NCI-H2196 (cell line): ENCODE measurements around the gene RABGGTA.

Experiments
- DNase-seq: peaks from one replicate; lab custom pipeline; 2025; ENCODE audit not compliant: unreplicated experiment; lab: John Stamatoyannopoulos, UW

Gene RABGGTA

DNA sequence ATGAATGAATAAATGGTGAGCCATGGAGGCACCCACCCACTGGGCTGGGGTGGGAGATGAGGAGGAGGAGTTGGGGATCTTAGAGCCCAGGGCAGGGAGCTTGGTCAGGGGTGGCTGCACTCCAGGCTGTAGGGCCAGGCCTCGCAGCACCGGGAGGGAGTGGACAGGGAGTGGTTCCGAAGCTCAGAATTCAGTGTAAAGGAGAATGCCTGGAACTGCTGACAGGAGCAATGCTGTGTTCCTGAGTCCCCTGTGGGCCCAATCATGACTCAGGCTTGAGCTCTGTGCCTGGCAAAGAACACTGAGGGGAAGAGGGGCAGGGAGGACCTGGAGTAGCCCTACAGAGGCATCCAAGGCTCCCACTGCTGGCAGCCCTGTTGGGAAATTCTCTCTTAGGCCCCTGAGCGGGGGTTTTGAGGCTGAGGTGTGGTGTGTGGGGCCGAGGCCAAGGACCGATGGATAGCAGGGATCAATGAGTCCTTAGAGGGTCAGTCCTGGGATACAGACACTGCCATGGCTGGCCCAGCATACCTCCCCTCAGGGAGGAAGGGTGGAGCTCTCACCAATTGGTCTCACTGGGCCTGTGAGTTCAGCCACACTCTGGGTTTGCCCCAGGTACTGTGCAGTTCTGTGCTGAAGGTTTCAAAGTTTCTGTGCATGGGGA, 9.5 kb upstream of the RABGGTA start:
- DNase-seq, result no peak

- DNase-seq, result peak; percentile 18
These were observed 8.1 kb upstream of the RABGGTA start for GRCh38 chr14:24279301-24280186.

DNA sequence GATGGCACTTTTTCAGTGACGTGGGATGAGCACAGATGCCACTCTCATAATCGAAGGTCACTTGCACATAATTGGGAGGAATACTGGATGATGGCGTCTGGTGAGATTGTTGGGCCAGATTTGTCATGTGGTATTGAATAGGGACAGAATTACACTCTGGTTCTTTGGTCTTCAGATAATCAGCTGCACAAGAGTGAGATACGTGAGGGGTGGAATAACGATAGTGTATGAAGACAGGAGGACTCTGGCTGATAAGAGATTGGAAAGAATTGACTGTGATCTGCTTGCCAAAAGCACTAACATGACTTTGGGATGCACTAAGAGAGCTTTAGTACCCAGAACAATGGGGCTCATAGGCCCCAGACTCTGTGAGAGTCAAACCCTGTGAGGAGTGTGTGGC, 7.0 kb upstream of the RABGGTA start:
- DNase-seq, result no peak

- DNase-seq, result no peak
These were observed 6.4 kb upstream of the RABGGTA start for GRCh38 chr14:24277606-24278321.

GRCh38 chr14:24277071-24277470, 5.7 kb upstream of the RABGGTA start:
- no peak for DNase-seq

GRCh38 chr14:24274101-24274543, 2.7 kb upstream of the RABGGTA start:
- DNase-seq, result peak; percentile 29

GRCh38 chr14:24273422-24273998, 2.1 kb upstream of the RABGGTA start:
- no peak for DNase-seq

DNA sequence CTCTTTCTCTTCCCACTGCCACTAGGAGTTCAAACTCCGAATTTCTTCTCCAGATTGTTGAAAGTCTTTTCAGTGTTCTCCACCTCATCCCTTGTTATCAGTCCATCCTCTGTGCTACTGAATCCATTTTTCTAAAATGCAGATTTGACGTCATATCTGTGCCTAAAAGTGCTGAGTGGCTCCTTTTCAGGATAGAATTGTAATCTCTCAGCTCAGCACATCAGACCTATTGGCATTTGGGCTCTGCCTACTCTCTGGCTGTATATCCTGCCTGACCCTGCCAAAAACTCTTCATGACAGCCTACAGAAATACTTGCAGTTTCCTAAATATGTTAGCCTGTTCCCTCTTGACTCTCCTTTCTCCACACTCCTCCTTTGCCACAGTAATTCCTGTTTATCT, 1.1 kb upstream of the RABGGTA start:
- DNase-seq, result no peak

GRCh38 chr14:24271834-24272263, 452 bp upstream of the RABGGTA start:
- no peak for DNase-seq

DNA sequence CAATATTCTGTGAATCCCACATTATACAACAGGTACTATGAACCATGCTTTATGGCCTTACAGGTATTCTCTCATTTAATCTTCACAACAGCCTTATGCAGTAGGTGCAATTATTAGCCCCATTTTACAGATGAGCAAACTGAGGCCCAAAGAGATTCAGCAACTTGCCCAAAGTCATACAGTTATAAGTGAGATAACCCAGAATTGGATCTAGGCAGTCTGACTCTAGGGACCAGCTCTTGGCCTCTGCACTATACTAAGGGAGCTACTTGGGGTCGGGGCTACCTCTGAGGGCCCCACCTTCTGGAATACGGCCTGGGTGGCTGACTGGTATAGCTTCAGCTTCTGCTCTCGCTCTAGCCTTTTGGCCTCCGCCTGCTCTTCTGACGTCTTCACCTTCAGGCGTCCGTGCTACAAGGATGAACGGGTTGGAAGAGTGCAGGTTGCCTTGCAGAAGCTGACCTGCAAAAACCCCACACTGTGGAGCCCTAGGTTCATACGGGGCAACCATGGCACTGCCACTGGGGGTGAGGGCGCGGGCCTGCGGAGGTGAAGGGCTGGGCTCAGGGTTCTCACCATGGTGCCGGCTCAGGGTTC, 762 bp downstream of the RABGGTA start:
- DNase-seq, result peak; percentile 52

- no peak for DNase-seq
These were observed 1.4 kb downstream of the RABGGTA start for GRCh38 chr14:24269910-24270536.

DNA sequence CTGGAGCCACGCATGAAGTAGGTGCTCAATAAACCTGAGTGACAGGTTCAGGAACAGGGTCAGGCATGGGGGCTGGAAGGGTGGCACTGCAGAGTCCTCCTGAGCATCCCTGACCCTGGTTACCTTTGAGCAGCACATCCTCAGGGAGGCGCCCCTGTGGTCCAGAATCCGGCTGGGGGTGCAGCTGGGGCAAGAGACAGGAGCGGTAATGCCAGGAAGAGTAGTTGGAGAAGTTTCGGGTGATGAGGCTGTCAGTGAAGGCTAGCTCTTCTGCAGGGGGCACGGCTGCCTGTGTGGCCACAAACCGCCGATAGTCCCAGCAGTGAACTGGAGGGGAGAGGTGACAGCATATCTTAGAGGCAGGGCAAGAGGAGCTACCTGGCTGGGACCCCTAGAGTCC, 2.0 kb downstream of the RABGGTA start:
- DNase-seq, result no peak

- no peak for DNase-seq
These were observed 3.2 kb downstream of the RABGGTA start for GRCh38 chr14:24268225-24268624.

DNA sequence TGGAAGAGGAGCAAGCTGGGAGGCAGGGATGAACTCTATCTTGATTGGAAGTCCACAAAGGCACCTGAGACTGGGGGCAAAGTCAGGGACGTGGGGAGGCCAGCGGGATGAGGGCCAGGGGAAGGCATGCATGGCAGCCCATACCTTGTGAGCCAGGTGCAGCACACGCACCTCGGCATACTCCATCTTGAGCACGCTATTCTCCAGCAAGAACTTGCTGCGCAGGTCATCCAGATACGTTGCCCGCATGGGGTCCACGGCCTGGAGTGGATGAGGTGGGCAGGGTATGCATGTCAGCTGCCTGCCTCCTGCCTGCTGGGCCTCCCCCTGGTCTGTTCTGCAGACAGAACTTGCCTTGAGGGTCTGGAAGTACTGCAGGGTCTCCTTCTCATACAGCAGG, 3.9 kb downstream of the RABGGTA start:
- DNase-seq, result no peak

- DNase-seq, result no peak
These were observed 4.8 kb downstream of the RABGGTA start for GRCh38 chr14:24266344-24267244.

GRCh38 chr14:24264298-24264697, 7.1 kb downstream of the RABGGTA start:
- no peak for DNase-seq

DNA sequence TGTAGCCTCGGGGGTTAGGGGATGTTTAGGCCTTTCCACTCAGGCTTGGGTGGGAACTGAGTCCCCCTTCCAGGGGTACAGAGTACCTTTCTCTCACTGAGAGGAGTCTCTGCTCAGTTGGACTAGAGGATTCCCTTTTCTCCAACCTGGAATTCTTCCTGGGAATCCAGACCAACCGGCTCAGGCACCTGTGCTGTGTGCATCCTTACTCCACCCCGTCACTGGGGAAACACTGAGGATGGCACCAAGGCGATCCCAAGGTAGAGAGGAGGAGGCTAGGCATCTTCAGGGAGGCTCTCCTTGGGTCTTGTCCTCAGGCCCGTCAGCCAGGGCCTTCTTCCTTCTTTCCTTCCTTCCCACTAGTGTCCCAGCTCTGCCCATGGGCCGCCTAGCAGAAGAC, 7.5 kb downstream of the RABGGTA start:
- no peak for DNase-seq

DNA sequence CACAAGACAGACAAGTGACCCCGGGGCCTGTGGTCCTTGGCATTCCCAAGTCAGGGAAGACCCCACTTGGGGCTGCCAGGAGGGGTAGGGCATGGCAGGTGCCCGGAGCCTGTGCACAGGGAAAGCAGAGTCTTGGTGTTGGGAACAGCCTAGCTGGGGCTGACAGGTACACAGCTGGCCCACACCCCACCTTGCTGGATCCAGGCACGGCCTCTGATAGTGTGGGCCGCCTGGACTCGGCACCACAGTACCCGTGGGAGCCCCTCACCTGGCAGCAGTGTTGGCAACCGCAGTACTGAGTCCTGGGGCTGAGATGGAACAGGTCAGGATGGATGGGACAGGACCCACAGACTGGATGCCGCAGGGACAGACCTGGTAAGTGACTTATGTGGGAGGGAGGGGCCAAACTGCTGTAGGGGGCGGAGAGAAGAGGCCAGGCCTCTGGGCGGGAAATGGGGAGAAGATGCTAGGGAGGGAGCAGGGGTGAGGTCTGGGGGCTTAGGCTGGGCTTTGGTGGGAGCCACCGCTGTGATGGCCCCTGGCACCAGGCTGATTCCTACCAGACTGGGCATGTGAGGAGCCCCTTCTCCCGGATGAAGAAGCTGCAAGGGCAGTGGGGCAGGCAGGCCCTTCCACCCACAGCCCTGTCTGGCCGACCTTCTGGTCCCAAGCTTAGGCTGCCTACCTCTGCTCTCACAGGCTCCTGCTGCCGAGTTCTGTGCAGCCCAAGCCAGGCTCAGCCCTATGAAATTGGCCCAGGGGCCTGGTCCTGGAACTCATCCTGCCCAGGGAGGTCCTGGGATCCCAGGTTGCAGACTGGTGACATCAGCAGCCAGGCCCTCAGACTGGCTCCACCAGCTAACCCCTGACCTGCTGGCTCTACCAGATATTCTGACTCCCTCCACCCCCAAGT, 8.3 kb downstream of the RABGGTA start, which contains the start of gene TGM1:
Gene TGM1 (minus strand): TSS at position 357 of the 913 bp plus-strand sequence. CDS start 825 bp downstream, outside the sequence.
- DNase-seq, result no peak
